ENCODE results near the gene FUT8.

FUT8 gene

GRCh38 chr14:65776193-65776852, 363.8 kb downstream of the FUT8 start:
- DNase-seq (ENCODE audit: low read depth) = no peak

DNA sequence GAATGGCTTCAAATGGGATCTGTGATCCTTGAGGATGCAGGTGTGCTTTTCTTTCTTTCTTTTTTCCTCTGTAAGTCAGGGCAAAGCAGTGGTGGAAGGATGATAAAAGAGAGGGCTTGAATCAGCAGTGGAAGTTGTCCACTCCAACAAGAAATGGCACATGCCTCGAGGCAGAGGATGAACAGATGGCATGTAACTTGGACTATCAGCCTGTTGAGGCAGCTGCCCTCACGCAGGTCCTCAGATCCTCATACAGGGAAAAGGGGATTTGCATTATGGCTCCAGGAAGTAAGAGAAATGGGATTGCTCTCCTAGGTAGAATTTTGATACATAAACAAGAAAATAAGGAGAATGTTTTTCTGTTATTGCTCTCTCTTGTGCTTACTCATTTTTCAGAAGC, 368.0 kb downstream of the FUT8 start:
- no peak for DNase-seq (ENCODE audit: low read depth)

- no peak for DNase-seq (ENCODE audit: low read depth)
Measured at GRCh38 chr14:65783101-65783500, 370.6 kb downstream of the FUT8 start.

GRCh38 chr14:65783576-65783975, 371.0 kb downstream of the FUT8 start:
- no peak for DNase-seq (ENCODE audit: low read depth)

GRCh38 chr14:65784574-65784973, 372.0 kb downstream of the FUT8 start:
- no peak for DNase-seq (ENCODE audit: low read depth)

DNA sequence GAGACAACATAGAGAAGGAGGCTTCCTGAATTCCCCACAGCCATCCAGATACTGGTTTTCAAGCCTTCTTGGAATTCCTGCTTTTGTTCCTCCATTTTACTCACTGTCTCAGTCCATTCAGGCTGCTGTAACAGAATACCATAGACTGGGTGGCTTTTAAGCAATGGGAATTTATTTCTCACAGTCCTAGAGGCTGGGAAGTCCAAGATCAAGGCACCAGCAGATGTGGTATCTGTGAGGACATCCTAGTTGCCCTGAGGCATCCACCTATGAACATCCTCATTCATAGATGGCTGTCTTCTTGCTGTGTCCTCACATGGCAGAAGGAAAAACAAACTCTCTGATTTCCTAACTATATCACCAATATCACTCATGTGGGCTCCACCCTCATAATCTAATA, 374.9 kb downstream of the FUT8 start:
- DNase-seq (ENCODE audit: low read depth) = no peak

DNA sequence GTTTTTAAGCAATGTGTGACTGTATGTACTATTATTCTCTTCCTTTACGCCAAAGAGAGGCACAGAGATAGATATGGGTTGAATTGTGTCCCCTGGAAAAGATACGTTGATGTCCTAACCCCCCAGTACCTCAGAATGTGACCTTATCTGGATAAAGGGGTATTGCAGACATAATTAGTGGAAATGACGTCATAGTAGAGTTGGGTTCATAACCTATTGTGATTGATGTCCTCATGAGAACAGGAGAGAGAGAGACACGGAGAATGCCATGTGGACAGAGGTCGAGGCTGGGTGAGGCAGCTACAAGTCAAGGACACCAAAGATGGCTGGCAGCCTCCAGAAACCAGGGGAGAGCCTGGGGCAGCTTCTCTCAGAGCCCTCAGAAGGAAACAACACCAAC, 376.3 kb downstream of the FUT8 start:
- no peak for DNase-seq (ENCODE audit: low read depth)

DNA sequence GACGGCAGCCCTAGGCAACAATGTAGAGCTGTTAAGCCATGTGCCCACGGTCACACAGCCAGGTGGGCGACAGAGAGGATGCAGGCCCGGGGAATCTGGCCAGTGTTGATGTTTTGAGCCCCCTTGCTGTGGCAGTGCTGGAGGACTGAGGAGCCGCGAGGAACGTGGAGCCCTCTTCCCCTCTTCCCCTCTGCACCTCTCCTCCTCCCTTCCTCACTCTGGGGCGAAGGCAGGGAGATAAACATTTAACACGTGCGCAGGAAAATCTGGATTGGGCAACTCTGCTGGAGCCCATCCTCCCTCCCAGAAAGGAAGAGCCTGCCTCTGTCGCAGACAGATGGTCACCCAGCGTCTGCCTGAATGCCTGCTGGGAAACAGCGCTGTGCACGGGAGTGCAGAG, 376.8 kb downstream of the FUT8 start:
- no peak for DNase-seq (ENCODE audit: low read depth)

GRCh38 chr14:65790172-65790815, 377.8 kb downstream of the FUT8 start:
- no peak for DNase-seq (ENCODE audit: low read depth)

GRCh38 chr14:65791191-65791981, 378.9 kb downstream of the FUT8 start:
- DNase-seq (ENCODE audit: low read depth) = no peak

GRCh38 chr14:65792208-65792905, 379.8 kb downstream of the FUT8 start:
- no peak for DNase-seq (ENCODE audit: low read depth)

Measured in stimulated activated CD8-positive, alpha-beta memory T cell treated with anti-CD3 and anti-CD28 coated beads, Interleukin-12 subunit alpha, Interleukin-12 subunit beta, amount 100 ng/mL, for 4 hours (primary cell).